B cell (primary cell): ENCODE measurements around the gene PALLD. TPM values are rescaled to one million over a fixed set of nuclear protein-coding genes. Genes with fewer than 3 reads are reported as not detected.

ENCODE experiments used
- ATAC-seq: fragments of 200-7000 bp; cut with Tn5 transposase; one replicate; pipeline ENCODE4 v1.10.0; 2021; ENCODE audit warnings: low read depth, mild to moderate bottlenecking, moderate number of reproducible peaks, moderate library complexity
- CTCF ChIA-PET: fragments of 350-600 bp; sonication (Branson Sonifier 250); formaldehyde crosslinking; loops from one replicate; lab custom pipeline; 2021; ENCODE audit warnings: antibody characterized with exemption, inconsistent platforms; lab: Charles Lee
- POLR2A ChIA-PET: fragments of 350-600 bp; sonication (Branson Sonifier 250); formaldehyde crosslinking; loops from one replicate; lab custom pipeline; 2021; ENCODE audit warnings: antibody characterized with exemption; lab: Charles Lee
- DNase-seq: peaks from one replicate; pipeline ENCODE4 v3.0.0; 2013
- H2AFZ ChIP-seq: 2 replicates; pipeline ENCODE4 v1.6.1; 2012; ENCODE audit warnings: mild to moderate bottlenecking, low read depth, low read length; ENCODE audit not compliant: insufficient read depth, poor library complexity, severe bottlenecking
- H3K27ac ChIP-seq, 2 donors: 1 replicate in 1 of 2; 2 replicates in 1 of 2; pipeline ENCODE4 v1.5.1; 2012 to 2013; ENCODE audit warnings: low read length in 2 of 2, mild to moderate bottlenecking in 2 of 2, moderate library complexity in 1 of 2
- H3K27me3 ChIP-seq, 4 experiments: fragments of 200-600 bp in 1 of 4; sonication (generic) in 1 of 4; replicated peaks in 1 of 4; 1 replicate in 2 of 4; 2 replicates in 2 of 4; pipeline versions ENCODE4 v1.6.1 to v1.7.0; 2013 to 2016; ENCODE audit warnings: low read length in 3 of 4, mild to moderate bottlenecking in 2 of 4, mixed read lengths in 1 of 4, moderate library complexity in 1 of 4; ENCODE audit not compliant: insufficient read depth in 4 of 4, control insufficient read depth in 3 of 4; ENCODE audit errors: control extremely low read depth in 1 of 4
- H3K36me3 ChIP-seq, 2 experiments: replicated peaks in 1 of 2; 1 replicate in 1 of 2; 2 replicates in 1 of 2; pipeline versions ENCODE4 v1.6.1 to v1.7.1; 2013; ENCODE audit warnings: low read length in 1 of 2; ENCODE audit not compliant: insufficient read depth in 2 of 2, control insufficient read depth in 1 of 2; ENCODE audit errors: control extremely low read depth in 1 of 2, extremely low read depth in 1 of 2
- H3K4me1 ChIP-seq, 2 donors: fragments of 200-600 bp in 1 of 2; sonication (generic) in 1 of 2; 1 replicate in 1 of 2; 2 replicates in 1 of 2; pipeline versions ENCODE4 v1.5.1 to v1.6.1; 2013 to 2017; ENCODE audit warnings: low read length in 2 of 2; ENCODE audit not compliant: control insufficient read depth in 2 of 2, insufficient read depth in 2 of 2
- H3K4me2 ChIP-seq: replicated peaks from 2 replicates; pipeline ENCODE3; 2012; ENCODE audit warnings: mild to moderate bottlenecking, low read depth, low read length; ENCODE audit not compliant: poor library complexity, severe bottlenecking
- H3K4me3 ChIP-seq, 5 experiments: fragments of 200-600 bp in 1 of 5; sonication (generic) in 1 of 5; 1 replicate in 3 of 5; 2 replicates in 2 of 5; pipeline versions ENCODE4 v1.5.1 to v1.7.0; 2011 to 2016; ENCODE audit warnings: low read length in 4 of 5, mild to moderate bottlenecking in 4 of 5, low read depth in 2 of 5, control low read depth in 1 of 5, moderate library complexity in 1 of 5; ENCODE audit not compliant: insufficient read depth in 1 of 5; ENCODE audit errors: control extremely low read depth in 1 of 5, extremely low read depth in 1 of 5
- H3K79me2 ChIP-seq: fragments of 200-600 bp; sonication (generic); one replicate; pipeline ENCODE4 v1.6.0; 2016; ENCODE audit warnings: low read length; ENCODE audit not compliant: control insufficient read depth, insufficient read depth
- H3K9ac ChIP-seq: fragments of 200-600 bp; sonication (generic); 2 replicates; pipeline ENCODE4 v1.6.1; 2017; ENCODE audit warnings: mild to moderate bottlenecking, low read length, moderate library complexity
- H3K9me3 ChIP-seq, 3 donors: one replicate each; pipeline versions ENCODE4 v1.6.1 to v1.7.1; 2013; ENCODE audit warnings: low read length in 2 of 3; ENCODE audit not compliant: control insufficient read depth in 2 of 3, insufficient read depth in 1 of 3; ENCODE audit errors: control extremely low read depth in 1 of 3
- H4K20me1 ChIP-seq: 2 replicates; pipeline ENCODE4 v1.6.0; 2012; ENCODE audit warnings: mild to moderate bottlenecking, low read length; ENCODE audit not compliant: insufficient read depth, control insufficient read depth, poor library complexity, severe bottlenecking
- H3K27ac Mint-ChIP-seq: one replicate; pipeline ENCODE4 v1.8.0; 2021; ENCODE audit warnings: mixed read lengths
- H3K27me3 Mint-ChIP-seq: one replicate; pipeline ENCODE4 v1.8.0; 2021; ENCODE audit warnings: mixed read lengths
- H3K4me1 Mint-ChIP-seq: one replicate; pipeline ENCODE4 v1.8.0; 2021; ENCODE audit warnings: mixed read lengths
- H3K4me3 Mint-ChIP-seq: one replicate; pipeline ENCODE4 v1.8.0; 2021; ENCODE audit warnings: mixed read lengths
- H3K9me3 Mint-ChIP-seq: one replicate; pipeline ENCODE4 v1.8.0; 2022; ENCODE audit warnings: mixed read lengths; ENCODE audit not compliant: insufficient read depth
- CTCF ChIP-seq: fragments of 200-600 bp; IDR thresholded peaks from one replicate; pipeline ENCODE4 v1.8.0; 2022; ENCODE audit warnings: antibody characterized with exemption, mild to moderate bottlenecking
- EZH2 ChIP-seq: IDR thresholded peaks from 2 replicates; pipeline ENCODE4 v1.6.1; 2012; ENCODE audit warnings: borderline replicate concordance, low read depth, mild to moderate bottlenecking, moderate library complexity, low read length; ENCODE audit not compliant: insufficient read depth, poor library complexity, severe bottlenecking
- WGBS: methylation state at CpG from one replicate; pipeline ENCODE4 v1.1.5; 2013; ENCODE audit warnings: missing lambda C conversion rate; ENCODE audit not compliant: insufficient coverage; 5-methylcytosine and 5-hydroxymethylcytosine counted together
- intact Hi-C: fragments of 100-400 bp; cut with micrococcal nuclease; formaldehyde crosslinking; loops from one replicate; pipeline ENCODE4 v1.10.0; 2022
- polyA plus RNA-seq: library from polyadenylated mRNA; depleted of rRNA; stranded (reverse); fragments of >200 nt; gene quantifications from 2 replicates; pipeline ENCODE4 v1.2.3, GENCODE V29; 2012
- total RNA-seq, 2 donors: library from RNA; stranded (reverse); fragments of 120-200 nt in 1 of 2; gene quantifications; 1 replicate in 1 of 2; 2 replicates in 1 of 2; pipeline versions ENCODE4 v1.2.3 to v1.2.4, GENCODE V29; 2013 to 2022

Gene PALLD
- total and polyA plus RNA-seq, 2 donors (not counting 1 experiment from before 2014, with no cell fraction given): 0.63 to 0.71 TPM

GRCh38 chr4:168666531-168666930, 169.7 kb downstream of the PALLD start:
- Histone ChIP-seq H3K79me2 (no peaks in the 10 kb centered on the region), H3K4me1 (no peaks in the 10 kb centered on the region), H3K4me3 (no peak overlapping the region), H3K9me3 (no peaks in the 10 kb centered on the region), H3K27me3 (no peaks in the 10 kb centered on the region), H3K27ac (no peak overlapping the region), H2AFZ (no peak overlapping the region), H3K4me2 (no peak overlapping the region), H3K36me3 (no peaks in the 10 kb centered on the region), H3K9ac (no peak overlapping the region), H4K20me1 (no peaks in the 10 kb centered on the region)
- ATAC-seq: no peak
- DNase-seq: no peak
- 100% methylated on average over 1 of the region's 2 CpGs for WGBS
- Mint-ChIP-seq H3K9me3 (no peaks in the 10 kb centered on the region), H3K4me1 (no peaks in the 10 kb centered on the region), H3K27me3 (peaks cover 14% of the 10 kb centered on the region), H3K27ac (no peak overlapping the region), H3K4me3 (no peak overlapping the region)
- TF ChIP-seq CTCF (no peak), EZH2 (no peak)
- ChIA-PET POLR2A (no interaction called here), CTCF (no interaction called here)
- intact Hi-C loops: no loop called here

DNA sequence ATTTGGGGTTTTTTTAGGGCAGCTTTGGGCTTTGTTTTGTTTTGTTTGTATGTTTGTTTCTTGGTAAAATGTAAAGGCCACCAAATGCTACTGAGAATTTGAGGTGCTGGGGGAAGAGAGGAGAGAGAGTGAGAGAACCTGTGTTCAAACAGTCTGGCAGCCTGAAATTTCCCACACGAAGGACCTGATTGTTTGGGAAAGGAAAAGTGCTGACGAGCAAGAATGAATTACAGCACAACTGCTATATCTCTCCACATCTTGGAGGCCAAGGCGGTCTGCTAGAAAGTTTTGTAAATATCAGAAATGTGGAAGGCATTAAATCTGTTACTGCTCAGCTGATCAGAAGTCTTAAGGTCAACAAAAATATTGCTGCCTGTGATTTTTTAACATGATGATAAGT, 170.5 kb downstream of the PALLD start:
- H4K20me1 ChIP-seq: no peaks in the 10 kb centered on the region
- Mint-ChIP-seq H3K4me1 (no peaks in the 10 kb centered on the region), H3K27ac (no peak overlapping the region), H3K4me3 (no peak overlapping the region), H3K27me3 (peaks cover 14% of the 10 kb centered on the region), H3K9me3 (no peaks in the 10 kb centered on the region)
- no peaks in the 10 kb centered on the region for H3K79me2 ChIP-seq
- no peak overlapping the region for H3K4me3 ChIP-seq
- no peak overlapping the region for H3K4me2 ChIP-seq
- H3K9ac ChIP-seq: no peak overlapping the region
- ChIA-PET POLR2A (no interaction called here), CTCF (no interaction called here)
- no peak overlapping the region for H3K27ac ChIP-seq
- H3K27me3 ChIP-seq: no peaks in the 10 kb centered on the region
- H3K9me3 ChIP-seq: no peaks in the 10 kb centered on the region
- no peak for DNase-seq
- no peak overlapping the region for H2AFZ ChIP-seq
- TF ChIP-seq EZH2: no peak
- TF ChIP-seq CTCF: no peak
- WGBS: no CpG with 5 or more reads among the region's 3 CpGs
- H3K4me1 ChIP-seq: no peaks in the 10 kb centered on the region
- intact Hi-C loops: no loop called here
- ATAC-seq: no peak
- no peaks in the 10 kb centered on the region for H3K36me3 ChIP-seq
